Lung (tissue), 12 donors: ENCODE measurements around the gene P2RX7. TPM values are rescaled to one million over a fixed set of nuclear protein-coding genes. Genes with fewer than 3 reads are reported as not detected.

Source experiments
- ATAC-seq: fragments of 200-7000 bp; cut with Tn5 transposase; one replicate; pipeline ENCODE4 v1.9.1; 2020; ENCODE audit warnings: moderate number of reproducible peaks; ENCODE audit not compliant: insufficient read depth, low FRiP score
- DNase-seq, 3 donors: peaks; one replicate each; pipeline ENCODE4 v3.0.0-alpha.2; 2013 to 2017
- H3K27ac ChIP-seq, 2 donors: one replicate each; pipeline ENCODE4 v1.5.1; 2013; ENCODE audit warnings: mild to moderate bottlenecking in 2 of 2, moderate library complexity in 2 of 2, control low read depth in 1 of 2, inconsistent platforms in 1 of 2, low read depth in 1 of 2, low read length in 1 of 2
- H3K27me3 ChIP-seq, 3 donors: one replicate each; pipeline ENCODE4 v1.5.1; 2013; ENCODE audit warnings: low read length in 2 of 3; ENCODE audit not compliant: control insufficient read depth in 3 of 3, insufficient read depth in 3 of 3
- H3K36me3 ChIP-seq, 4 donors: one replicate each; pipeline ENCODE4 v1.5.1; 2013; ENCODE audit warnings: low read length in 4 of 4, mild to moderate bottlenecking in 1 of 4, moderate library complexity in 1 of 4; ENCODE audit not compliant: control insufficient read depth in 4 of 4, insufficient read depth in 4 of 4
- H3K4me1 ChIP-seq, 5 donors: one replicate each; pipeline ENCODE4 v1.5.1; 2013; ENCODE audit warnings: low read length in 5 of 5, mild to moderate bottlenecking in 2 of 5, moderate library complexity in 1 of 5; ENCODE audit not compliant: control insufficient read depth in 5 of 5, insufficient read depth in 5 of 5
- H3K4me3 ChIP-seq: one replicate; pipeline ENCODE4 v1.5.1; 2013; ENCODE audit warnings: mild to moderate bottlenecking, control low read depth, moderate library complexity
- H3K9ac ChIP-seq, 2 donors: one replicate each; pipeline ENCODE4 v1.5.1; 2013; ENCODE audit warnings: low read length in 2 of 2, control low read depth in 1 of 2; ENCODE audit not compliant: insufficient read depth in 1 of 2
- H3K9me3 ChIP-seq, 4 donors: one replicate each; pipeline ENCODE4 v1.5.1; 2013; ENCODE audit warnings: low read length in 3 of 4, mild to moderate bottlenecking in 1 of 4, moderate library complexity in 1 of 4; ENCODE audit not compliant: control insufficient read depth in 4 of 4, insufficient read depth in 3 of 4
- WGBS, 2 donors: extraction: QIAGEN DNeasy Blood & Tissue Kit; methylation state at CpG; one replicate each; pipeline ENCODE4 v1.1.7; 2013; 5-methylcytosine and 5-hydroxymethylcytosine counted together
- polyA plus RNA-seq, 2 donors: library from polyadenylated mRNA; stranded (reverse); fragments of 200-250 nt; gene quantifications; one replicate each; pipeline ENCODE4 v1.2.1, GENCODE V29; 2013
- total RNA-seq, 2 donors: library from RNA; depleted of rRNA in 1 of 2; stranded (reverse); fragments of >200 nt in 1 of 2; gene quantifications; one replicate each; pipeline ENCODE4 v1.2.1, GENCODE V29; 2014 to 2021
- TF ChIP-seq, protein P1 (sequence below): IDR thresholded peaks from 2 replicates; pipeline ENCODE4 v1.5.1; 2012; ENCODE audit warnings: mild to moderate bottlenecking; ENCODE audit errors: control extremely low read depth, extremely low read depth
- donor health status: control.
- donor health status: control.
- donor health status: Bipolar disorder and iron deficiency.
- donor health status: healthy.
- donor health status: DM: yes; HTN: yes; CAD: no.

The P2RX7 gene
- total and polyA plus RNA-seq, 4 donors, result 5.3 to 17.1 (median 8.3) TPM

DNA sequence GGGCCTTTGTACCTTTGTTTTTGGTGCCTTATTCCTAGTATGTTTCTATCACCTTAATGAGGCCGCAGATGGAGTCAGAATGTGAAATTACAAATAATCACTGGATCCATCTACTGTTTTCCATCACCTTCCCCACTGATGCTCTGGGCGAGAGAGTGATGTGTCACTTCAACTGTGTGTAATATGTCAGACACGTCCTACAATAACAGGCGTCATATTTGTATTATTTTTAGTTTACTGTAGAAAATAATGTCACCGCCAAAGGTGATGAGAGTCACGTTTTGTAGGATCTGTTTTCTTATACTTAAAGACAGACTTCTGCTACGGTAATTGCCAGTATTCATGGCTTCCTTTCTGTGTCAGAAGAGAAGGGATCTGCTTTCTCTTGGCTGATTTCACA lies 54.8 kb downstream of the P2RX7 start:
- H3K9me3 ChIP-seq, result peaks cover 0 to 3% (median 0%) of the 10 kb centered on the region in 4 donors
- DNase-seq, result no peak
- WGBS, 2 donors, result 88 to 93% methylated on average over 7 of the region's 7 CpGs
- H3K4me3 ChIP-seq, result no peak overlapping the region
- TF ChIP-seq, protein P1, sequence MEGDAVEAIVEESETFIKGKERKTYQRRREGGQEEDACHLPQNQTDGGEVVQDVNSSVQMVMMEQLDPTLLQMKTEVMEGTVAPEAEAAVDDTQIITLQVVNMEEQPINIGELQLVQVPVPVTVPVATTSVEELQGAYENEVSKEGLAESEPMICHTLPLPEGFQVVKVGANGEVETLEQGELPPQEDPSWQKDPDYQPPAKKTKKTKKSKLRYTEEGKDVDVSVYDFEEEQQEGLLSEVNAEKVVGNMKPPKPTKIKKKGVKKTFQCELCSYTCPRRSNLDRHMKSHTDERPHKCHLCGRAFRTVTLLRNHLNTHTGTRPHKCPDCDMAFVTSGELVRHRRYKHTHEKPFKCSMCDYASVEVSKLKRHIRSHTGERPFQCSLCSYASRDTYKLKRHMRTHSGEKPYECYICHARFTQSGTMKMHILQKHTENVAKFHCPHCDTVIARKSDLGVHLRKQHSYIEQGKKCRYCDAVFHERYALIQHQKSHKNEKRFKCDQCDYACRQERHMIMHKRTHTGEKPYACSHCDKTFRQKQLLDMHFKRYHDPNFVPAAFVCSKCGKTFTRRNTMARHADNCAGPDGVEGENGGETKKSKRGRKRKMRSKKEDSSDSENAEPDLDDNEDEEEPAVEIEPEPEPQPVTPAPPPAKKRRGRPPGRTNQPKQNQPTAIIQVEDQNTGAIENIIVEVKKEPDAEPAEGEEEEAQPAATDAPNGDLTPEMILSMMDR, result no peak
- H3K27ac ChIP-seq, result no peak overlapping the region
- no peak for ATAC-seq
- H3K36me3 ChIP-seq, result peaks cover 0 to 10% (median 0%) of the 10 kb centered on the region in 4 donors
- peaks cover 0 to 2% (median 0%) of the 10 kb centered on the region in 5 donors for H3K4me1 ChIP-seq
- no peaks in the 10 kb centered on the region for H3K27me3 ChIP-seq
- H3K9ac ChIP-seq, result no peak overlapping the region

GRCh38 chr12:121188227-121188626 lies 55.6 kb downstream of the P2RX7 start:
- Histone ChIP-seq H3K4me3 (no peak overlapping the region), H3K9me3 (peaks cover 0 to 3% (median 0%) of the 10 kb centered on the region in 4 donors), H3K4me1 (peaks cover 0 to 2% (median 0%) of the 10 kb centered on the region in 5 donors), H3K27me3 (no peaks in the 10 kb centered on the region), H3K9ac (no peak overlapping the region), H3K36me3 (peaks cover 0 to 10% (median 0%) of the 10 kb centered on the region in 4 donors), H3K27ac (no peak overlapping the region)
- ATAC-seq, result no peak
- TF ChIP-seq, protein P1, result no peak
- WGBS, 2 donors, result 95 to 96% methylated on average over 2 of the region's 2 CpGs
- no peak for DNase-seq

GRCh38 chr12:121189131-121189530 lies 56.5 kb downstream of the P2RX7 start:
- TF ChIP-seq, protein P1, result no peak
- Histone ChIP-seq H3K27ac (no peak overlapping the region), H3K36me3 (peaks cover 0 to 10% (median 0%) of the 10 kb centered on the region in 4 donors), H3K27me3 (no peaks in the 10 kb centered on the region), H3K4me1 (peaks cover 0 to 2% (median 0%) of the 10 kb centered on the region in 5 donors), H3K9me3 (peaks cover 0 to 3% (median 0%) of the 10 kb centered on the region in 4 donors), H3K4me3 (no peak overlapping the region), H3K9ac (no peak overlapping the region)
- no peak for DNase-seq
- 92 to 95% methylated on average over 9 of the region's 9 CpGs for WGBS, 2 donors
- no peak for ATAC-seq

- TF ChIP-seq, protein P1, result no peak
- Histone ChIP-seq H3K9me3 (peaks cover 0 to 3% (median 0%) of the 10 kb centered on the region in 4 donors), H3K9ac (no peak overlapping the region), H3K27ac (no peak overlapping the region), H3K4me3 (no peak overlapping the region), H3K36me3 (peaks cover 0 to 5% (median 0%) of the 10 kb centered on the region in 4 donors), H3K4me1 (peaks cover 0 to 2% (median 0%) of the 10 kb centered on the region in 5 donors), H3K27me3 (no peaks in the 10 kb centered on the region)
- ATAC-seq, result no peak
- DNase-seq, result no peak
- WGBS, 2 donors, result 81 to 88% methylated on average over 9 of the region's 9 CpGs
These were observed 57.0 kb downstream of the P2RX7 start for GRCh38 chr12:121189619-121190155.
